ENCODE data around the gene TMEM158.

TMEM158 gene

GRCh38 chr3:45261333-45262110 lies 35.4 kb upstream of the TMEM158 start:
- Histone ChIP-seq H3K23ac (ENCODE audit: low read length in 2 of 2) (no peak overlapping the region), H2BK12ac (ENCODE audit: low read length in 2 of 2) (no peak overlapping the region), H3K27ac (ENCODE audit: low read length, poor library complexity, severe bottlenecking) (no peak overlapping the region), H3K4ac (ENCODE audit: low read depth in 1 of 2, low read length in 2 of 2) (no peak overlapping the region), H2BK5ac (ENCODE audit: low read depth, low read length, poor library complexity, severe bottlenecking) (no peak overlapping the region), H3K27me3 (ENCODE audit: control insufficient read depth in 1 of 2, insufficient read depth in 1 of 2, low read length in 2 of 2) (peaks cover 11 to 18% of the 10 kb centered on the region in 2 experiments), H3K9me3 (ENCODE audit: control insufficient read depth, low read length) (no peaks in the 10 kb centered on the region), H2AK5ac (ENCODE audit: low read length, severe bottlenecking) (no peak overlapping the region), H3K36me3 (ENCODE audit: control insufficient read depth in 1 of 2, insufficient read depth in 2 of 2, low read depth in 1 of 2, low read length in 2 of 2) (no peaks in the 10 kb centered on the region), H3K9ac (ENCODE audit: low read length) (no peak overlapping the region), H3K18ac (ENCODE audit: low read depth in 1 of 2, low read length in 2 of 2) (no peak overlapping the region), H2BK120ac (ENCODE audit: low read depth, low read length) (no peak overlapping the region), H3K4me3 (ENCODE audit: insufficient read depth in 1 of 2, low read depth in 1 of 2, low read length in 2 of 2) (no peak overlapping the region), H2BK15ac (ENCODE audit: low read depth, poor library complexity, severe bottlenecking) (no peak overlapping the region), H2AFZ (ENCODE audit: low read depth, low read length) (no peak overlapping the region), H3K79me1 (replicated peaks; ENCODE audit: low read length, poor library complexity, severe bottlenecking) (no peaks in the 10 kb centered on the region), H4K91ac (ENCODE audit: low read length) (no peak overlapping the region), H3K14ac (ENCODE audit: low read length in 2 of 2) (no peak overlapping the region), H4K8ac (ENCODE audit: low read length) (no peak overlapping the region), H3K4me2 (ENCODE audit: low read length, poor library complexity, severe bottlenecking) (no peak overlapping the region), H3K4me1 (ENCODE audit: control insufficient read depth, insufficient read depth, low read depth, low read length) (no peaks in the 10 kb centered on the region)
- 73% methylated on average over 6 of the region's 6 CpGs for WGBS
- no peak for DNase-seq

- Histone ChIP-seq H3K27ac (ENCODE audit: low read length, poor library complexity, severe bottlenecking) (no peak overlapping the region), H2BK5ac (ENCODE audit: low read depth, low read length, poor library complexity, severe bottlenecking) (no peak overlapping the region), H3K9me3 (ENCODE audit: control insufficient read depth, low read length) (no peaks in the 10 kb centered on the region), H4K91ac (ENCODE audit: low read length) (no peak overlapping the region), H3K4me1 (ENCODE audit: control insufficient read depth, insufficient read depth, low read depth, low read length) (no peaks in the 10 kb centered on the region), H2AK5ac (ENCODE audit: low read length, severe bottlenecking) (no peak overlapping the region), H3K9ac (ENCODE audit: low read length) (no peak overlapping the region), H3K4ac (ENCODE audit: low read depth in 1 of 2, low read length in 2 of 2) (no peak overlapping the region), H3K4me2 (ENCODE audit: low read length, poor library complexity, severe bottlenecking) (no peak overlapping the region), H2BK15ac (ENCODE audit: low read depth, poor library complexity, severe bottlenecking) (no peak overlapping the region), H2BK120ac (ENCODE audit: low read depth, low read length) (no peak overlapping the region), H4K8ac (ENCODE audit: low read length) (no peak overlapping the region), H3K23ac (ENCODE audit: low read length in 2 of 2) (no peak overlapping the region), H3K4me3 (ENCODE audit: insufficient read depth in 1 of 2, low read depth in 1 of 2, low read length in 2 of 2) (no peak overlapping the region), H2AFZ (ENCODE audit: low read depth, low read length) (no peak overlapping the region), H3K79me1 (replicated peaks; ENCODE audit: low read length, poor library complexity, severe bottlenecking) (no peaks in the 10 kb centered on the region), H3K36me3 (ENCODE audit: control insufficient read depth in 1 of 2, insufficient read depth in 2 of 2, low read depth in 1 of 2, low read length in 2 of 2) (no peaks in the 10 kb centered on the region), H3K27me3 (ENCODE audit: control insufficient read depth in 1 of 2, insufficient read depth in 1 of 2, low read length in 2 of 2) (peaks cover 11 to 18% of the 10 kb centered on the region in 2 experiments), H2BK12ac (ENCODE audit: low read length in 2 of 2) (no peak overlapping the region), H3K14ac (ENCODE audit: low read length in 2 of 2) (no peak overlapping the region), H3K18ac (ENCODE audit: low read depth in 1 of 2, low read length in 2 of 2) (no peak overlapping the region)
- no peak for DNase-seq
Measured at GRCh38 chr3:45259133-45259532, 33.0 kb upstream of the TMEM158 start.

- DNase-seq = no peak
- H4K8ac ChIP-seq (ENCODE audit: low read length) = no peak overlapping the region
- no peak overlapping the region for H3K23ac ChIP-seq (ENCODE audit: low read length in 2 of 2)
- H3K9ac ChIP-seq (ENCODE audit: low read length) = no peak overlapping the region
- H3K4ac ChIP-seq (ENCODE audit: low read depth in 1 of 2, low read length in 2 of 2) = no peak overlapping the region
- H3K27me3 ChIP-seq (ENCODE audit: control insufficient read depth in 1 of 2, insufficient read depth in 1 of 2, low read length in 2 of 2) = peaks cover 11 to 18% of the 10 kb centered on the region in 2 experiments
- H3K18ac ChIP-seq (ENCODE audit: low read depth in 1 of 2, low read length in 2 of 2) = no peak overlapping the region
- H3K9me3 ChIP-seq (ENCODE audit: control insufficient read depth, low read length) = no peaks in the 10 kb centered on the region
- no peak overlapping the region for H3K14ac ChIP-seq (ENCODE audit: low read length in 2 of 2)
- no peak overlapping the region for H3K4me2 ChIP-seq (ENCODE audit: low read length, poor library complexity, severe bottlenecking)
- H3K27ac ChIP-seq (ENCODE audit: low read length, poor library complexity, severe bottlenecking) = no peak overlapping the region
- H2AFZ ChIP-seq (ENCODE audit: low read depth, low read length) = no peak overlapping the region
- no peaks in the 10 kb centered on the region for H3K4me1 ChIP-seq (ENCODE audit: control insufficient read depth, insufficient read depth, low read depth, low read length)
- no peaks in the 10 kb centered on the region for H3K36me3 ChIP-seq (ENCODE audit: control insufficient read depth in 1 of 2, insufficient read depth in 2 of 2, low read depth in 1 of 2, low read length in 2 of 2)
- no peaks in the 10 kb centered on the region for H3K79me1 ChIP-seq (replicated peaks; ENCODE audit: low read length, poor library complexity, severe bottlenecking)
- no peak overlapping the region for H4K91ac ChIP-seq (ENCODE audit: low read length)
- H2BK5ac ChIP-seq (ENCODE audit: low read depth, low read length, poor library complexity, severe bottlenecking) = no peak overlapping the region
- no peak overlapping the region for H2BK15ac ChIP-seq (ENCODE audit: low read depth, poor library complexity, severe bottlenecking)
- H2BK120ac ChIP-seq (ENCODE audit: low read depth, low read length) = no peak overlapping the region
- WGBS = 93% methylated on average over 3 of the region's 3 CpGs
- H3K4me3 ChIP-seq (ENCODE audit: insufficient read depth in 1 of 2, low read depth in 1 of 2, low read length in 2 of 2) = no peak overlapping the region
- H2BK12ac ChIP-seq (ENCODE audit: low read length in 2 of 2) = no peak overlapping the region
- no peak overlapping the region for H2AK5ac ChIP-seq (ENCODE audit: low read length, severe bottlenecking)
Measured at GRCh38 chr3:45258317-45258716, 32.2 kb upstream of the TMEM158 start.

- no peak overlapping the region for H3K14ac ChIP-seq (ENCODE audit: low read length in 2 of 2)
- H2AK5ac ChIP-seq (ENCODE audit: low read length, severe bottlenecking) = no peak overlapping the region
- peak overlapping the region; percentile 87 for H4K8ac ChIP-seq (ENCODE audit: low read length)
- no peak overlapping the region for H3K4me3 ChIP-seq (ENCODE audit: insufficient read depth in 1 of 2, low read depth in 1 of 2, low read length in 2 of 2)
- H3K27me3 ChIP-seq (ENCODE audit: control insufficient read depth in 1 of 2, insufficient read depth in 1 of 2, low read length in 2 of 2) = peaks cover 4 to 8% of the 10 kb centered on the region in 2 experiments
- no peaks in the 10 kb centered on the region for H3K9me3 ChIP-seq (ENCODE audit: control insufficient read depth, low read length)
- H3K18ac ChIP-seq (ENCODE audit: low read depth in 1 of 2, low read length in 2 of 2) = peak overlapping the region in 1 of 2 experiments; percentile 73
- H3K79me1 ChIP-seq (replicated peaks; ENCODE audit: low read length, poor library complexity, severe bottlenecking) = no peaks in the 10 kb centered on the region
- no peak overlapping the region for H2BK120ac ChIP-seq (ENCODE audit: low read depth, low read length)
- H4K91ac ChIP-seq (ENCODE audit: low read length) = peak overlapping the region; percentile 65
- H3K9ac ChIP-seq (ENCODE audit: low read length) = no peak overlapping the region
- H2BK5ac ChIP-seq (ENCODE audit: low read depth, low read length, poor library complexity, severe bottlenecking) = no peak overlapping the region
- H3K4me2 ChIP-seq (ENCODE audit: low read length, poor library complexity, severe bottlenecking) = no peak overlapping the region
- no peak overlapping the region for H3K27ac ChIP-seq (ENCODE audit: low read length, poor library complexity, severe bottlenecking)
- no peaks in the 10 kb centered on the region for H3K36me3 ChIP-seq (ENCODE audit: control insufficient read depth in 1 of 2, insufficient read depth in 2 of 2, low read depth in 1 of 2, low read length in 2 of 2)
- no peak overlapping the region for H2AFZ ChIP-seq (ENCODE audit: low read depth, low read length)
- H2BK15ac ChIP-seq (ENCODE audit: low read depth, poor library complexity, severe bottlenecking) = no peak overlapping the region
- WGBS = 50% methylated on average over 1 of the region's 3 CpGs
- H3K4ac ChIP-seq (ENCODE audit: low read depth in 1 of 2, low read length in 2 of 2) = peak overlapping the region in 1 of 2 experiments; percentile 3
- DNase-seq = peak; percentile 79
- H2BK12ac ChIP-seq (ENCODE audit: low read length in 2 of 2) = peak overlapping the region; percentile 43 to 47
- H3K4me1 ChIP-seq (ENCODE audit: control insufficient read depth, insufficient read depth, low read depth, low read length) = no peaks in the 10 kb centered on the region
- H3K23ac ChIP-seq (ENCODE audit: low read length in 2 of 2) = no peak overlapping the region
Measured at GRCh38 chr3:45253316-45253715, 27.2 kb upstream of the TMEM158 start.
